Dermis blood vessel endothelial cell (primary cell): ENCODE measurements around the gene SPIRE1. TPM values are rescaled to one million over a fixed set of nuclear protein-coding genes. Genes with fewer than 3 reads are reported as not detected.

Experiments
- DNase-seq: peaks from one replicate; pipeline ENCODE4 v3.0.0; 2010
- total RNA-seq: library from RNA; depleted of rRNA; stranded (reverse); fragments of >200 nt; gene quantifications from 2 replicates; pipeline ENCODE4 v1.2.3, GENCODE V29; 2014

The SPIRE1 gene
- total RNA-seq, result 22.5 and 25.5 TPM in 2 replicates

DNA sequence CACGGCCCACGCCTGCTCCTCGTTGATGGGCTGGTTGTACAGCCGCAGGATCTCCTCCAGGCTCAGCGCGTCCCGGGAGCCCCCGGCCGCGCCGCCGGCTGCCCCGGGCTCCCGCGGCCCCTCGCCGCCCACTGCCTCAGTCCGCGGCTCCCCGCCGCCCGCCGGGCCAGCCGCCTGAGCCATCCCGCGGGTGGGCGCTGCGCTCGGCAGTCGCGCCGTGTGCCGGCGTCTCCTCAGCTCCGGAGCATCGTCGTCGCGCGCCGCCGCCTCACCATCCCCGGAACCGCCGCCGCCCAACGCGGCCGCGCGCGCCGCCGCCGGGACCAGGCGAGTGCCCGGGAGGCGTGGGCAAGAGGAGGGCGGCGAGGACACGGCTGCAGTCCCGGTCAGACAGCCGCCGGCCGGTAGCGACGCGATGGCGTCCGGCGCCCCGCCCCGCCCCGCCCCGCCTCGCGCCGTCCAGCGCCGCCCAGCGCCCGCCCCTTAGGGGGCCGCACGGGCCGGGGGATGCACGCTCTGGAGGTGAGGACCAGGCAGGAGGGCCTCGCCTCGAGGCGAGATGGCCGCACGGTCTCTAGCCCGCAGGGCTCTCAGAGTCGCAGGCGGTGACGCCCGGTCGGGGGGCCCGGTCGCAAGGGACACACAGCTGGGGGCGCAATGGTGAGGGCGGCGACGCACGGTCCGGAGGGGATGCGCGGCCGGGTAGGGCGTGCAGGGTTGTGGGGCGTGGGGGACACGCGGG is at the start of gene SPIRE1:
Gene SPIRE1 (minus strand): TSS at position 424 of the 742 bp plus-strand sequence. CDS start 241 bp downstream, at position 183.
- peak; percentile 77 for DNase-seq

GRCh38 chr18:12703664-12704063 is 45.8 kb upstream of the SPIRE1 start:
- peak; percentile 44 for DNase-seq

GRCh38 chr18:12703096-12703567 is 45.2 kb upstream of the SPIRE1 start:
- DNase-seq, result no peak

GRCh38 chr18:12702221-12703095 is 44.6 kb upstream of the SPIRE1 start, which contains the start of the genes CEP76 and PSMG2:
Gene CEP76 (minus strand): TSS chr18:12702723. CDS start chr18:12702548, 175 bp downstream.
Gene PSMG2 (plus strand): TSS chr18:12703042. CDS start chr18:12703108, 66 bp downstream.
- peak; percentile 94 for DNase-seq

DNA sequence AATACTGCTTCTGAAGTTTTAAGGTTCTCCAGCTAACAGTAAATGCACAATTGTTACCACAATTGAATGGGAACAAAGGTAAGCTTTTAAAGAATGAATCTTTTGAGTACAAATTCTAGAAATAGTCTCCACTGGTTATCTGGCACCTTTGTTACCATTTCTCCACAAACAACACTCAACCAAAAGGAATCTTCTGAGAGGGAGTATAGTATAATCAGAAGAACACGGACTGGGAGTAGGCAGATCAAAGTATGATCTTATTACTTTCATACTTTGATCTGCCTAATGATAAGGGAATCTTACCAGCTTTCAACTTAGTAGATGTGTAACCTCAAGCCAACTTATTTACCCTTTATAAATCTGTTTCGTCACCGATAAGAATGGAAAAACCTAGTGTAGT is 43.3 kb upstream of the SPIRE1 start:
- no peak for DNase-seq

- no peak for DNase-seq
Observed at GRCh38 chr18:12699747-12700146, 41.8 kb upstream of the SPIRE1 start.

GRCh38 chr18:12694032-12694431 is 36.1 kb upstream of the SPIRE1 start:
- DNase-seq, result no peak

- DNase-seq, result no peak
Observed at GRCh38 chr18:12692206-12692605, 34.3 kb upstream of the SPIRE1 start.

DNA sequence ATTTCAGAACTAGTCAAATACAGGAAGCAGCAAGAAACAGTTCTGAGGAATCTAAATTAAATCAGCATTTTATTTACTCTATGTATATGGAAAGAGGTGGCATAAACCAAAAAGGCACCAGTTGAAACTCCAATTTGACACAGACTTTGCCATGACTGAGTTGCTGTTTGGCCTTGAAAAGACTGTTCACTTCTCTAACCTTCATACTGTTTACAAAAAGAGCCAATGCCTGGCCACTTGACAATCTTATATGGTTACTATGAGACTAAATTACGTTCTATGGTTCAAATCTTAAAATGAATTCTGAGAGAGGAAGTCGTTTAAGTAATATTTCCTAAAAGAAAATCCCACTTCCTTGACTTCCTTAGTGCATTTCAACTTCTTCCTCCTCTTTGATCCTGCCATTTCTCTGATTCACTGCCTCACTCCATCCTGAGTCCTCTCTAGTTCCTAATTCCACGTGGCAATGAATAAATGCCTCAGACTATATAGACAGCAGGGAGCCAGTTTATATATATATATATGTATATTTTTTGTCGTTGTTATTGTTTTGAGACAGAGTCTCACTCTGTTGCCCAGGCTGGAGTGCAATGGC is 31.4 kb upstream of the SPIRE1 start:
- DNase-seq, result no peak

DNA sequence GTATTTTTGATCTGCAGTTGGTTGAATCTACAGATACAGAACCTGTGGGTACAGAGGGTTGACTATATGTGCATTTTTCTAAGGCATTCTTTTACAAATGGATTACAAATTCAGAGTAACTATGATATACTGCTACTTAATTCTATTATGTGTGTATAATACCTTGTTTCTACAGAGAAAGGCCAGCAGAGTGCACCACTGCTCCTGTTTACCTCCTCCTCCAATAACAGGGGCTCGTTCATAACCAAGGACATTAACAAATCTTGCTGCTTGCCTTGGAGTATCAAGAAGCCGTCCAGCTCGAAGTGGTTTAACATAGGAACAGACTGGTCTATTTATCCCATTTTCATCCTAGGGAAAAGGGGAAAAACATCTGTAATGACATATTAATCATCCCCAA is 28.2 kb upstream of the SPIRE1 start:
- peak; percentile 57 for DNase-seq

- DNase-seq, result peak; percentile 90
Observed at GRCh38 chr18:12679183-12679786, 21.4 kb upstream of the SPIRE1 start.

- no peak for DNase-seq
Observed at GRCh38 chr18:12668041-12668440, 10.1 kb upstream of the SPIRE1 start.

DNA sequence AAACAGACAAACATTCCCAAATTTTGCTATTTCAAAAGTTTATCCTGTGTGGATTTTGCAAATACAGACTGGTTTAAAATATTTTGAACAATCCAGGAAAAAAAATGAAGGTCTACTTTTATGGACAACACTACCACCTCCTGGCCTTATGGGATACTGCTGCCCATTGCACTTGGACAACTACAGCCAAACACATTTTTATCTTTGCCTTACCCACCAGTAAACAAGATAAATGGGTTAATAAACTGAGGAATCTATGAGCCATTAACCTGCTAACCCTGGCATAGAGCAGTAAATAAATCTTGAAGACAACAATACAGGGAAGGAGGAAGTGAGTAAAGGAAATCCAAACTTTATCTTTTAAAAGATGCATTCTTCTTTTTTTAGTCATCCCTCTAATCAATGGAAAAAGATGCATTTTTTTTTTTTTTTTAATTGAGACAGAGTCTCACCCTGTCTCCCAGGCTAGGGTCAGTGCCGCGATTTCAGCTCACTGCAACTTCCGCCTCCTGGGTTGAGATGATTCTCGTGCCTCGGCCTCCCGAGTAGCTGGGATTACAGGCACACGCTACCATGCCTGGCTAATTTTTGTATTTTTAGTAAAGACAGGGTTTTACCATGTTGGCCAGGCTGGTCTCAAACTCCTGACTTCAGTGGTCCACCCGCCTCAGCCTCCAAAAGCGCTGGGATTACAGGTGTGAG is 2.1 kb upstream of the SPIRE1 start:
- peak; percentile 94 for DNase-seq

DNA sequence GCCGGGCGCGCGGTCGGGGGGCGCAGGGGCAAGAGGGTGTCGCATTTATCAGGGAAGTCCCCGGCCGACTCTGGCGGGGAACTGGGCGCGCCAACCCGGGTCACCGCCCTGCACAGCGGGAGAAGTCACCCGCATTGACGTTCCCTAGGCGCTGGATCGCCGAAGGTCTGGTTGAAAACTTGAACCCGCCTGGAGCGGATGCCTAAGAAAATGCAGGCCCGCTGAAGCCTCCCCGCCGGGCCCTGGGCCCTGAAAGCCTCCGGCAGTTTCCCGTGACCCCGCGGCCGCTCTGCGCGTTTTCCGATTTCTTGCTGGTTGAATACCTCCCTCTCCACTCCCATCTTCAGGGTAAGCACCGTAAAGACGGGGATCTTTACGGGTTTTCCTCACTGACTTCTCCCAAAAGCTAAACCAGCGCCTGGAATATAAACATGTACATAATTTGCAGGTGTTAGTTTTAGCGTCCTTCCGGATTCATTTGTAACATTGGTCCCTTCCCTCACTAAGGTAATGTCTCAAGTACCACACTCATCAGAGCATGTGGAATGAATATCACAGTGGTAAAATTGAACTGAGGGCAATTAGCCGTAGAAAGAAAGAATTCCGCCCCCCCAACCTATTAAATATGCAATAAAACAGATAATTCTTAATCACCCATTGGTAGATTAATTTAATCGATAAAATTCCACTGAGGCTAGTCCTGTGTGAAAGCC is 675 bp upstream of the SPIRE1 start:
- DNase-seq, result peak; percentile 60

- DNase-seq, result peak; percentile 64
Observed at GRCh38 chr18:12656938-12657683, 796 bp downstream of the SPIRE1 start.

DNA sequence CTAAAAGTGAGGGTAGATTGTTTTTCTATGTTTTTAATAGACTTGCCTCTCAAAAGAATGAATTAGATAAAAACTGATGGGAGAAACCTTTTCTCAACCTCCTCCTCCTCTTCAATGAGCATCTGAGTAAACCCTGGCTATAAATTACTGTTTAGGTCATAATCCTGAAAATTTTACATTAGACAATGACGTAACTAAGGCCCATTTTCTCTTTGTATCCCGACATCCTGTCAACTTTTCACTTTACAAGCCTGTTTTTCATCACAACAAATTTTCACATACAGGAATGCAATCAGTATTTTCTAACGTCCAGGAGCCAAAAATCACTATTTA is 1.3 kb downstream of the SPIRE1 start:
- DNase-seq, result peak; percentile 61

- no peak for DNase-seq
Observed at GRCh38 chr18:12654971-12655370, 2.9 kb downstream of the SPIRE1 start.

- DNase-seq, result peak; percentile 45
Observed at GRCh38 chr18:12652861-12653401, 5.0 kb downstream of the SPIRE1 start.

- DNase-seq, result no peak
Observed at GRCh38 chr18:12651651-12652050, 6.3 kb downstream of the SPIRE1 start.

- DNase-seq, result no peak
Observed at GRCh38 chr18:12647773-12648172, 10.1 kb downstream of the SPIRE1 start.
